AG04449 (cell line): ENCODE measurements around the gene ATRAID.

Source experiments
- CTCF ChIA-PET: fragments of 350-600 bp; formaldehyde crosslinking; extraction: SDS; loops from one replicate; lab custom pipeline; 2021; ENCODE audit warnings: antibody characterized with exemption; lab: Yijun Ruan, JAX
- POLR2A ChIA-PET: fragments of 400-600, 350-600 bp; formaldehyde crosslinking; extraction: SDS; loops from one replicate; lab custom pipeline; 2020; ENCODE audit warnings: antibody characterized with exemption, inconsistent platforms; lab: Yijun Ruan, JAX
- DNase-seq: peaks from one replicate; pipeline ENCODE4 v3.0.0-alpha.2; 2010; ENCODE audit warnings: low read depth, low spot score
- H3K4me3 ChIP-seq: 2 replicates; pipeline ENCODE4 v1.5.1; 2011; ENCODE audit warnings: low read depth, mild to moderate bottlenecking, control low read depth, low read length
- TF ChIP-seq, protein P1 (sequence below): IDR thresholded peaks from one replicate; pipeline ENCODE4 v1.5.1; 2011; ENCODE audit warnings: mild to moderate bottlenecking, moderate library complexity, low read length, control low read depth, inconsistent platforms; ENCODE audit not compliant: insufficient read depth; ENCODE audit errors: missing control alignments

The ATRAID gene

DNA sequence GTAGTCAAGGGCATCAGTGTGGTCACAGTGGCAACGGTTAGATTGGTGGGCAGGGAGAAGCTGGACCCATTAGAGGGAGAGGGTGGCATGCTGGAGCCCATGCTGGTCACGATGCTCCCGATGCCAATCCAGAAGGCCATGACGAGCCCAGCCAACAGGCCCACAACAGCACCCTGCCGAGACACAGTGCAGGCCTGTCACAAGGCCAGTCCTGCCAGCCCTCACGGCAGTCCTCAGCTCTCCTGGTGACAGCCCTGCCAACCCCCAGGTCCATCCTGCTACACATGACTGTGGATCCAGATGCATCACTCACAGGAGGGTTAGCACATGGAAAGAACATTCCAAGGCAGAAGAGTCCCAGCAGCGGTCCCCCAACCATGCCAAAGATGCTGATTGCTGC, 10.2 kb upstream of the ATRAID start:
- H3K4me3 ChIP-seq, result no peak overlapping the region
- CTCF ChIA-PET, result interaction anchor here (1.0 to 3.3 kb wide), 2 partner anchors 10 to 102 kb away, joined by 3 to 20 read pairs; no protein-coding TSS in a partner anchor
- no peak for DNase-seq
- TF ChIP-seq, protein P1, sequence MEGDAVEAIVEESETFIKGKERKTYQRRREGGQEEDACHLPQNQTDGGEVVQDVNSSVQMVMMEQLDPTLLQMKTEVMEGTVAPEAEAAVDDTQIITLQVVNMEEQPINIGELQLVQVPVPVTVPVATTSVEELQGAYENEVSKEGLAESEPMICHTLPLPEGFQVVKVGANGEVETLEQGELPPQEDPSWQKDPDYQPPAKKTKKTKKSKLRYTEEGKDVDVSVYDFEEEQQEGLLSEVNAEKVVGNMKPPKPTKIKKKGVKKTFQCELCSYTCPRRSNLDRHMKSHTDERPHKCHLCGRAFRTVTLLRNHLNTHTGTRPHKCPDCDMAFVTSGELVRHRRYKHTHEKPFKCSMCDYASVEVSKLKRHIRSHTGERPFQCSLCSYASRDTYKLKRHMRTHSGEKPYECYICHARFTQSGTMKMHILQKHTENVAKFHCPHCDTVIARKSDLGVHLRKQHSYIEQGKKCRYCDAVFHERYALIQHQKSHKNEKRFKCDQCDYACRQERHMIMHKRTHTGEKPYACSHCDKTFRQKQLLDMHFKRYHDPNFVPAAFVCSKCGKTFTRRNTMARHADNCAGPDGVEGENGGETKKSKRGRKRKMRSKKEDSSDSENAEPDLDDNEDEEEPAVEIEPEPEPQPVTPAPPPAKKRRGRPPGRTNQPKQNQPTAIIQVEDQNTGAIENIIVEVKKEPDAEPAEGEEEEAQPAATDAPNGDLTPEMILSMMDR, result no peak
- POLR2A ChIA-PET, result no interaction called here

DNA sequence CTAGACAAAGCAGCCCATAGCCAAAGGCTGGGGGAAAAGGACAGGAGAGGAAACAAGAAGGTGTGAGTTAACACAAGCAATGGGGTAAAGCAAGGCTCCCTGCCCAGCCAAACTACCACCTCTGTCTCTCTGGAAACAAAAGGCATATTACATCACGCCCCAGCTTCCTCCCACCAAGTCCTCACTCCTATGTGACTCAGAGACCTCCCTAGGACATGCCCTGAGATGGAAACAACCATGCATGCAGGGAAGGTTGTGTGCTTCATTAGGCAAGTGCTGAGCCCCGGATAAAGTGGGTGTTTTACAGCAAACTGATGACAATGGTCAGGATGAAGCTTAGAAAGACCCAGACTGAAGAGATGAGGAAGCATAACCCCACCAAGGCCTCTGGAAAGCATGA, 9.0 kb upstream of the ATRAID start:
- POLR2A ChIA-PET, result no interaction called here
- CTCF ChIA-PET, result interaction anchor here (1.2 to 3.3 kb wide), 2 partner anchors 11 to 13 kb away, joined by 3 to 20 read pairs; no protein-coding TSS in a partner anchor
- H3K4me3 ChIP-seq, result no peak overlapping the region
- DNase-seq, result no peak
- TF ChIP-seq, protein P1, result no peak

DNA sequence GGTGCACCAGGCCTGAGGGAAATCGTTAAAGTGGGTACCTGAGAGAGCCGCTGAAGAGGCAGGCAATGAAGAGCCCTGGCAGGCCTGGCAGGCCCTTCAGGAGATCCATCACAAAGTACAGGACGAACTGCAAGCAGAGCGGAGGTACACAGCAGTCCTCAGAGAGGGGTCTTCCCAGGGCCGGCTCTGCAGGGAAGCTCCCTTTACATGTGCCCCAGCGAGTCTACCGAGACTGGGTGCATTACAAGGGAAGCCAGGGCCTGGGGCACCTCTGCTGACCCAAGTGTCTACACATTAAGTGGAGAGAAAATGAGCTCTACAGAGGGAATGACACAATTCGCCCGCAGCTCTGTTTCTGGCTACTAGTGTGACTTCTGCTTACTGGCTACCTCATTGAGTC, 8.1 kb upstream of the ATRAID start:
- TF ChIP-seq, protein P1, result no peak
- ChIA-PET POLR2A (no interaction called here), CTCF (interaction anchor here (0.9 to 3.3 kb wide), 5 partner anchors 12 to 104 kb away, joined by 3 to 20 read pairs (median 3); no protein-coding TSS in a partner anchor)
- no peak for DNase-seq
- H3K4me3 ChIP-seq, result no peak overlapping the region

DNA sequence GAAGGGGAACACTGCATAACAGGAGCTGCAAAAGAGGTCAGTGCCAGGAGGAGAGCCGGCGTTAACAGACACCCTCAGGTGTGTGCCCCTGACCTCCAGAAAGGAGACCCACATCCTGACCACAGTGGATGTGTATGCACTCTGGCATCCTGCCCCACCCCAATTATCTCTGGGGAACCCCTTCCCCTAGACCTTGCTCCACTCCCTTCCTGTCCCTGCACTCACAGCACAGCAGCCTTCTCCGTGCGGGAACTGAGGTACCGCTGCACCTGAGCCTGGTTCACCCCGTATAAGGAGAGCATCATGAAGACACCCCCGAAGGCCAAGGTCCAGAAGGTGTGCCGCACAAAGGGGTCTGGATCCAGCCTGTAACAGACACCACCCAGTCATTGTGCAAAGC, 7.3 kb upstream of the ATRAID start:
- CTCF ChIA-PET, result interaction anchor here (0.9 to 1.2 kb wide), 2 partner anchors 13 to 95 kb away, joined by 3 read pairs; no protein-coding TSS in a partner anchor
- POLR2A ChIA-PET, result no interaction called here
- TF ChIP-seq, protein P1, result no peak
- H3K4me3 ChIP-seq, result no peak overlapping the region
- DNase-seq, result no peak

DNA sequence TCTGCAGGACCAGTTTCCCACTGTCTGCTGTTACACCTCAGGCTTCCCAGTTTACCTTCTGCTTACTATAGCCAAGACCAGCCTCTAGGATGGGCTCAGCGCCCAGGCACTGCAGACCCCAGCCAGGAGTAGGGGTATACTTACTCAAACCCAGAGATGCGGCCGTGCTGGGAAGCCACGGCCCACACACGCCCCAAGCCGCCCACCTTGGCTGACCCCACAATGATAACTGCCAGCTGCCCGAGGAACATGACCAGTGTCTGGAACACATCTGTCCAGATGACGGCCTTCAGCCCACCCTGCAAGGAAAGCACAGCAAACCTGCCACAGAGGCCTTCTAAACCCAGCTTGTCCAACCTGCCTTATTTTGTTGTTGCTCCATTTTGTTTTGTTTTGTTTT, 6.6 kb upstream of the ATRAID start:
- no peak overlapping the region for H3K4me3 ChIP-seq
- POLR2A ChIA-PET, result no interaction called here
- DNase-seq, result no peak
- CTCF ChIA-PET, result interaction anchor here (1.3 kb wide), 1 partner anchor 14 kb away, joined by 4 read pairs; no protein-coding TSS in a partner anchor
- TF ChIP-seq, protein P1, result no peak

DNA sequence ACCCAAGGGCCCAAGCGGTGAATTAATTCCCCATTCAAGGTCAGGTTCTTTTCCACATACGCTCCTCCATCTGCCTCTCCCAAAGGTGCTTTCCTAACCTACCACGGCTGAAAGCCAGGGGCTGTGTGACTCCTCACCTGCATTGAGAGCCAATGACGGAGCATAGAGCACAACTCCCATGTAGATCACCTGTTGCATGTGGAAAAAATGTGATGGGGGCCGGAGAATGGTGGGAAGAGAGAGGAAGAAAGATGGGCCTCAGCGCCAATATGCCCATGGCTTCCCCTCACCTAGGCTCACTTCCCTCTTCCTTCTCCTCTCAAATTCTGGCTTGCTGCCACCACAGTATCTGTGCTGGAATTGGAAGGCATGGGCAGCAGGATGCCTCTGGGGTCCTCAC, 5.5 kb upstream of the ATRAID start:
- TF ChIP-seq, protein P1, result no peak
- POLR2A ChIA-PET, result no interaction called here
- CTCF ChIA-PET, result interaction anchor here (1.3 kb wide), 1 partner anchor 15 kb away, joined by 4 read pairs; no protein-coding TSS in a partner anchor
- no peak overlapping the region for H3K4me3 ChIP-seq
- no peak for DNase-seq
